ENCODE results near the gene PCGF3.
"Not testable (repeated sequence)": the region's sequence is repeated elsewhere in the genome, so short reads cannot be mapped to it uniquely, and the experiment has no call there.

The PCGF3 gene

DNA sequence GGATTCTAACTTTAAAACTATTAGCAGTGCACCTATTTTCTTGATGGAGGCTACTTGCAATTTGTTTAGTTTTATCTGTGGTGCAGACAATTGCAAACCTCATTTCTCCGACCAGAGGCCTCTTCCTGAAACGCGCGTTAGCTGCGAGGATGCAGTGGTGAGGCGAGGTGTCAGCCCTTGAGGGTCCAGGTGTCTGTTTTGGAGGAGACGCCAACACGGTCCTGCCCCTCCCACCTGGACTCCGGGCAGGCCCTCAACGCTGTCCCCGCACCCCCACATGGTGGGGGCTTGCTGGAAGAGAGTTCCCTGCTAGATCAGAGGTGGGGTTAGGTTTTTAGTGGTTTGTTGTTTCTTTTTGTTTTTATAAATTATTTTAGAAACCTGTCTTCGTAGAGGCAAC, 34.4 kb downstream of the PCGF3 start:
- in situ Hi-C loops (cut with MboI; ENCODE audit: low sequenced_read_pairs), result no loop called here

DNA sequence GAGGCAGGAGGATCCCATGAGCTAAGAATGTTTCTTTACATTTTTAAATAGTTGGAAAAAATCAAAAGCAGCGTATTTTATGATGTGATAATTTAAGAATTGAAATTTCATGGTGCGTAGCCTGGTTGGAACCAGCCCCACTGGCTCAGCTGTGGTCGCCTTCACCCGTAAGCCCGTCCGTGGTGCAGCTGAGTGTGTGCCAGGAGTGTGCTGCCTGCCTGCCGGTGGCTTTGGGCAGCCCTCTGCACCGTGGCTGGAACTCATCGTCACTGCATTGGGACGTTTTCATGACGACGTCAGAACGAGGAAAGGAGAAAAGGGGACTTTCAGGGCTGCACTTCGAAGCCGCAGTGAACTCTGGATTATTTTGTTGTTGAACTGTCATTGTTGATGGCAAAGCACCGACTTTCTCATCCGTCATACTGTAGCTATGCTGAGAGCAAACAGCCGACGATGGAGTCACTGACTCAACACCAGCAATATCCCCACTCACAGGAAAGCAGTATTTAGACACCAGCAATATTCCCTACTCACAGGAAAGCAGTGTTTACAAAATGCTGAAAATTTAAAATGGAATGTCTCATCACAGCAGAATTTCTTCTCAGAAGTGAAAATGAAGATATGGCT, 35.1 kb downstream of the PCGF3 start:
- in situ Hi-C loops (cut with MboI; ENCODE audit: low sequenced_read_pairs), result no loop called here

- in situ Hi-C loops (cut with MboI; ENCODE audit: low sequenced_read_pairs), result no loop called here
Observed at GRCh38 chr4:742096-742741, 36.6 kb downstream of the PCGF3 start.

DNA sequence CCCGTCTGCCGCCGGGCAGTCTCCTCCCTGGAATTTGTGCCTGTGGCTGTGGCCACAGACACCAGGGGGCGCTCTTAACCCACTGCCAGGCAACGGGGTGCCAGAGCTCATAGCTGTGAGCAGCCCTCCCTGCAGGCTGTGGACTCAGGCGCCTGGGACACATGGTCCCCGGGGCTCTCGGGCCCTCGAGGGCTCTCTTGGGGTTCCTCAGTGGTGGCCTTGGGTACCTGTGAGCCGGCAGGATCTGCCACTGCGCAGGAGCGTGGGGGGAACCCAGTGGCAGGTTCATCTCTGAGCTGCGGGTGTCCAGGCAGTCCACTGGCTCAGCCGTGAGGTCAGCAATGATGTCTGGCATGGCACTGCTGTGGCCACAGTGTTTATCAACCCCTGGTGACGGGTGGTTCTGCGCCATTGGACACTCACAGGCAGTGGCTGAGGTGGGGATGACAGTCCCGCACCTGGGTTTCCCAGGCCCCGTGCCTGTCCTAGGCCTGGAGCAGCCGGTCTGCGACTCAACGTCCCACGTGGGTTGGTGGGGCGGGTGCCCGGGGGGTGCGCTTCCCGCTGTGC, 37.2 kb downstream of the PCGF3 start:
- in situ Hi-C loops (cut with MboI; ENCODE audit: low sequenced_read_pairs), result no loop called here

DNA sequence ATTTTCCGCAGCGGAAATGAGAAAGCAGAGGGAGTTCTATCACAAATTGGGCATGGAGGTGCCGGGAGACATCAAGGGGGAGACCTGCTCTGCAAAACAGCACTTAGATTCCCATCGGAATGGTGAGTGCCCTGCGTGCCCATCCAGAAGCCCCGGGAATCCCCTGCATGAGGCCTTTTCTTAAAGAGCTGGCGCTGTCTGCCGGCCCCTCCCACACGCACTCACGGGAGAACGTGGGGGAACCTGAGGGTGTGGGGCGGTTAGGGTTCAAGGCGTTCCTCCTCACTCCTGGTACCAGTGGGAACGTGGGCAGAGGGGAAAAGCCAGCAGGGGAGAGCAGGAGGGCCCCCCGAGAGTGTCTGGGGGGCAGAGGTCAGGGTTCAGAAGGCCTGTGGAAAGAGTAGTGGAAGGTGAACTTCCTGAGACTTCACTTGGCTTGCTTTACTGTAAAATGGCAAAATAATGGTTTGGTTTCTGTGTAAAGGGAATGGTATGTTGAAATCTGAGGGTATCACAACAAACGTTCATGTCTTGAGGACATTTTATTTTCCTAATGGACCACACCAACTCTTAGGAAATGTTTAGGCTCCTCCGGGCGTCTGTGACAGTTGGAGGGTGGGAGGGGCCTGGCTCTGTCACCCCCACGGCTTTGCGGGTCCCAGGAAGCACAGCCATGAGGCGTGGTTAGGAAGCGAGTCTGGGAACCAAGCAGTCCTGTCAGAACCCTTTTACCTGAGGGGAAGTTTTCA, 38.0 kb downstream of the PCGF3 start:
- in situ Hi-C loops (cut with MboI; ENCODE audit: low sequenced_read_pairs), result no loop called here

DNA sequence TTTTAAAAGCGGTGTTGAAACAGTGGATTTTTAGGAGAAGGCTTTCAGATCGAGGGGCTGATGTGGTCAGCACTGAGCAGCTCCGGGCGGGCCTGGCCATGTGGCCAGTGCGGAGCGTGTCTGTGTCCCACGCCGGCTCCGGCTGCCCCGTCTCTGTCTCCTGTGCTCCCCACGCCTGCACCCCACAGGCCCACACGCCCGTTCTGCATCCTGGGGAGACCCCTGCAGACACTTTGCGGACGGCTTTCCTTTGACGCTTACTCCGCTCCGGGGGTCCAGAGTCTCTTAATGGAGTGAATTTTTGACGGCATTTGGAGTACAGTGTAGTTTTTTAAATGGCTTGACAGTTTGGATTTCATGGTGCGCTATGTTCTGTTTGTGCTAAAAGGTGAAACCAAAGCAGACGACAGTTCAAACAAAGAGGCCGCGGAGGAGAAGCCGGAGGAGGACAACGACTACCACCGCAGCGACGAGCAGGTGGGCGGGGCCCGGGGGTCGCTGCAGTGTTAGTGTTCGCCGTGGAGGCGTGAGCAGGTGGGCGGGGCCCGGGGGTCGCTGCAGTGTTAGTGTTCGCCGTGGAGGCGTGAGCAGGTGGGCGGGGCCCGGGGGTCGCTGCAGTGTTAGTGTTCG, 38.7 kb downstream of the PCGF3 start:
- in situ Hi-C loops (cut with MboI; ENCODE audit: low sequenced_read_pairs), result no loop called here

- in situ Hi-C loops (cut with MboI; ENCODE audit: low sequenced_read_pairs), result no loop called here
Observed at GRCh38 chr4:747546-748170, 42.0 kb downstream of the PCGF3 start.

DNA sequence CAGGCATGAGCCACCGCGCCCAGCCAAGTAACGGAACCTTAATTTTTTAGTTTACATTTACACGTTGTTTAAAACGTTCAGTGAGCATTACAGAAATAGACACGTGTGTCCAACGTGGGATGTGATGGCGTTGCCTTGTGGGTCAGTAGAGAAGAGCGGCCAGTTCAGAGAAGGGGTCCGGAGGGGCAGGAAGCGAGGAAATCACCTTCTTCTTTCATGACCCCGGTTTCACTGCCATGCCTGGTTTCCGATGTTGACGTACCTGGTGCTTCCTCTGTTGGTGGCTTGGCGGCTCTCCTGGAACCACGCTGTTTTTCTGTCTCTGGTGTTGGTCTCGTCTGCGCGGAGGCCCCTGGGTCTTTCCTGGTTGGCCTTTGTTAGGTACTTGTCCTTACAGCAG, 42.8 kb downstream of the PCGF3 start:
- in situ Hi-C loops (cut with MboI; ENCODE audit: low sequenced_read_pairs), result no loop called here

GRCh38 chr4:749698-750666, 44.4 kb downstream of the PCGF3 start:
- in situ Hi-C loops (cut with MboI; ENCODE audit: low sequenced_read_pairs), result no loop called here

GRCh38 chr4:751676-752075, 46.0 kb downstream of the PCGF3 start:
- in situ Hi-C loops (cut with MboI; ENCODE audit: low sequenced_read_pairs), result no loop called here

GRCh38 chr4:752196-752861, 46.7 kb downstream of the PCGF3 start:
- in situ Hi-C loops (cut with MboI; ENCODE audit: low sequenced_read_pairs), result no loop called here

- in situ Hi-C loops (cut with MboI; ENCODE audit: low sequenced_read_pairs), result not testable (repeated sequence)
Observed at GRCh38 chr4:753186-753585, 47.6 kb downstream of the PCGF3 start.

GRCh38 chr4:754221-755120, 48.8 kb downstream of the PCGF3 start:
- in situ Hi-C loops (cut with MboI; ENCODE audit: low sequenced_read_pairs), result no loop called here

GRCh38 chr4:757111-757510, 51.5 kb downstream of the PCGF3 start:
- in situ Hi-C loops (cut with MboI; ENCODE audit: low sequenced_read_pairs), result no loop called here

DNA sequence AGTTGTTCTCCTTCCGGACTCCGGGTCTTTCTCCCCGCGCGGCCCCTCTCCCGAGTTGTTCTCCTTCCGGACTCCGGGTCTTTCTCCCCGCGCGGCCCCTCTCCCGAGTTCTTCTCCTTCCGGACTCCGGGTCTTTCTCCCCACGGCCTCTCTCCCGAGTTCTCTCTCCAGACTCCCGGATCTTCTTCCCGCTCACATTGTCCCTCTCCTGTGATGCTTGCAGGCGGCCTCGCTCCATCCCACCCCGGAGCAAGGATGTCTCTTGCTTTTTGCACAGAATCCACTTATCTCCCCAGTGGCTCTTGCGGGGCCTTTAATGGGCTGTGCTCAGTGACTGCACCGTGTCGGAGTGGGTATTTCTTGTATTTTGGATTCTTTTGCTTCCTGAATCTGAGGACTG, 54.2 kb downstream of the PCGF3 start:
- in situ Hi-C loops (cut with MboI; ENCODE audit: low sequenced_read_pairs), result not testable (repeated sequence)

DNA sequence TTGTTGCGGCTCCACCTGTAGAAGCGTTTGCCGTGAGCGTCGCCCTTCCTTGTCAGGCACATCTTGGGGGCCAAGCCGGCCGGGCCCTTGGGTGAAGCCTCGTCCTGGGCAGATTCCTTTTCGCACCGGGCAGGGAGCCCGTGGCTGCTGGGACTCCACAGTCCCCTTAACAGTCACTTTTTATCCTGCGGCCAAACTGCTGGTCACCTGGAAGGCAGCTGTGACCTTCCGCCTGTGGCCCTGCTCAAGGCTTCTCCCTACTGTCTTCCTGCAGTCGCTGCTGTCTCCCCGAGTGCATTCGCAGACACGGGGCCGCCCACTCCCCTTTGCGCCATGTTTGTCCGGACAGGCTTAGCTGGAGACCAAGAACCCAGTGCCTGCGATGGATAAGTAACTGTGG, 55.0 kb downstream of the PCGF3 start:
- in situ Hi-C loops (cut with MboI; ENCODE audit: low sequenced_read_pairs), result no loop called here

DNA sequence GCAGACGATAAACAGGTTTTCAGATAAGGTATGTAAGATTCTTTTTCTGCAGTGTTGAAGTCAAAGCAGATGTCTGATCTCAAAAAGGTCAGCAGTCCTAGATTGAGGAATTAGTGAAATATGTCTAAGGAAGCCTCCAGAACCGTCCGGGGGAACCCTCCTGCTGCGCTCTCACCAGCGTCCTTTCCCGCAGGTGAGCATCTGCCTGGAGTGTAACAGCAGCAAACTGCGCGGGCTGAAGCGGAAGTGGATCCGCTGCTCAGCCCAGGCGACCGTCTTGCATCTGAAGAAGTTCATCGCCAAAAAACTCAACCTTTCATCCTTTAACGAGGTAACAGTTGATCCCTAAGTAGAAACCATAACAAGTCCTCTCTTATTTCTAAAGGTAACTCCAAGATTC, 55.5 kb downstream of the PCGF3 start:
- in situ Hi-C loops (cut with MboI; ENCODE audit: low sequenced_read_pairs), result no loop called here

DNA sequence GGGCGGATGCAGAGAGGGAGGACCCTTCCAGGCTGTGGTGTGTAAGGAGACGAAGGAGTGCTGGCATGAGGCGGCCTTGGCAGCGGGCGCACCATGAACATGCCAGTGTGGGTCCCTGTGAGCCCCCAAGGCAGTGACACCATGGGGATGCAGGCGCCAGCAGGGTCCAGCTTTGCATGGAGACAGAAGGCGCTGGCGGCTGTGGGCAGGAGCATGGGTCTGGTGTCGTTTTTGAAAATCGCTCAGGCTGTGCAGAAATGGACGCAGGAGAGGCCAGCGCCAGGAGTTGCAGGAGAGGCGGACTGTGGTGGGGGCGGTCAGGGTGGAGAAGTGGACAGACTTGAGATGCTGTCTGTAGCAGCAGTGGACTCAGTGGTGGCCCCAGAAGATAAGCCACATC, 56.1 kb downstream of the PCGF3 start:
- in situ Hi-C loops (cut with MboI; ENCODE audit: low sequenced_read_pairs), result no loop called here

Data from HL-60/S4 treated with retinoic acid at 250 ng/mL for 4 days and 3 days (cell line).